ENCODE results near the gene ATE1.

DNA sequence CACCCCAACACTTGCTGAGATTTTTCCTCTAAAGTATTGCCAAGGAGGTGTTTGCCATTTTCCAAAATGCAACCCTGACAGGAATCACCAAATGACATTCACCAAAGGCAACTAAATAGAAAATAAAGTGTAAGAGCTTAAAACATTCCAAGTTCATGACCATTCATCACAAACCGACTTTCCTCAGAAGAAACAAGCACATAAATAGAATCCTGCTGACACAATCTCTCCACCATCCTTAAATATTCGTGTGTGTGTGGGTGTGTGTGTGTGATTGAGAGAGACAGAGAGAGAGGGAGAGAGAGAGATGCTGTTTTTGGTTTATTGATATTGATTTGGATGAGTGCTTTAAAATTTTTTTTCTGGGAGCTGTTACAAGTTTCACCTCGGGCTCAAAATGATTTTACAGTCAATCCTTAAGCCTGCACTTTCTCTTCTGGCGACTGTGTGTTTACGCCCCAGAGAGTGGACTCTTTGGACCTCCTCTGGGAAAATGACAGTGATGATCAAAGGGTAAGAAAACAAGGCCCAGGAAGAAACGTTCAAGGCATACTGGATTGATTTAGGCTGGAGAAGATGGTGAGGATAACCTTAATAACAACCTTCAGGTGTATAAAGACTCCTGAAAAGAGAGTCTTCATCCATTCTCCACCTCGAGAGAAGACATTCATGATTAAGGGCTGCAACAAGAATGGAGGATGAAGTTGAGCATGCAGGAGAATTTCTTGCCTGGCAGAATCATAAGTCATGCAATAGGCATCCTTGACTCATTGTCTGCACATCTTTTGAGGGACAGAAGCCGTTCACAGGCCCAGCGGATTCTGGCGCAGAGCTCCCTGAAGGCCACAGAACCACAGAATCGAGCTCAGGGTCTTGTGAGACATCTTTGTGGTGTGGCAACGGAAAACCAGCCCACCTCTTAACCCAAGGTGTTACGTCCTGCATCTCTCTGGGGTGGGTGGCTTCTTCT, 225.2 kb downstream of the ATE1 start:
- no peak for TF ChIP-seq EZH2 (IDR thresholded peaks at IDR 0.05; ENCODE audit: borderline replicate concordance)
- TF ChIP-seq, protein P1, sequence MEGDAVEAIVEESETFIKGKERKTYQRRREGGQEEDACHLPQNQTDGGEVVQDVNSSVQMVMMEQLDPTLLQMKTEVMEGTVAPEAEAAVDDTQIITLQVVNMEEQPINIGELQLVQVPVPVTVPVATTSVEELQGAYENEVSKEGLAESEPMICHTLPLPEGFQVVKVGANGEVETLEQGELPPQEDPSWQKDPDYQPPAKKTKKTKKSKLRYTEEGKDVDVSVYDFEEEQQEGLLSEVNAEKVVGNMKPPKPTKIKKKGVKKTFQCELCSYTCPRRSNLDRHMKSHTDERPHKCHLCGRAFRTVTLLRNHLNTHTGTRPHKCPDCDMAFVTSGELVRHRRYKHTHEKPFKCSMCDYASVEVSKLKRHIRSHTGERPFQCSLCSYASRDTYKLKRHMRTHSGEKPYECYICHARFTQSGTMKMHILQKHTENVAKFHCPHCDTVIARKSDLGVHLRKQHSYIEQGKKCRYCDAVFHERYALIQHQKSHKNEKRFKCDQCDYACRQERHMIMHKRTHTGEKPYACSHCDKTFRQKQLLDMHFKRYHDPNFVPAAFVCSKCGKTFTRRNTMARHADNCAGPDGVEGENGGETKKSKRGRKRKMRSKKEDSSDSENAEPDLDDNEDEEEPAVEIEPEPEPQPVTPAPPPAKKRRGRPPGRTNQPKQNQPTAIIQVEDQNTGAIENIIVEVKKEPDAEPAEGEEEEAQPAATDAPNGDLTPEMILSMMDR (IDR thresholded peaks at IDR 0.05; ENCODE audit: poor library complexity) = no peak

Measured in hepatocyte (in vitro differentiated cells).